ENCODE data around the gene CXCR1. TPM values are rescaled to one million over a fixed set of nuclear protein-coding genes. Genes with fewer than 3 reads are reported as not detected.

Gene CXCR1
- total RNA-seq, 1 experiment from 2014 or later: not detected

- Mint-ChIP-seq H3K36me3 (ENCODE audit: insufficient read depth, unreplicated experiment) (no peaks in the 10 kb centered on the region), H3K9me3 (ENCODE audit: unreplicated experiment) (no peaks in the 10 kb centered on the region), H3K27me3 (ENCODE audit: insufficient read depth, unreplicated experiment) (peaks cover 21% of the 10 kb centered on the region), H3K4me3 (ENCODE audit: unreplicated experiment) (no peak overlapping the region), H3K4me1 (ENCODE audit: low read depth, unreplicated experiment) (no peaks in the 10 kb centered on the region), H3K27ac (ENCODE audit: unreplicated experiment) (no peak overlapping the region)
- BruUV-seq (replicated peaks): no TSS peak
- Histone ChIP-seq H3K9me3 (no peaks in the 10 kb centered on the region), H3K27me3 (replicated peaks; ENCODE audit: control insufficient read depth, insufficient read depth, low read length) (no peaks in the 10 kb centered on the region), H3K4me3 (ENCODE audit: low read depth, low read length) (no peak overlapping the region), H3K4me1 (no peaks in the 10 kb centered on the region), H3K36me3 (ENCODE audit: control insufficient read depth, insufficient read depth, low read length) (no peaks in the 10 kb centered on the region)
- DNase-seq: no peak
- no peak for TF ChIP-seq CTCF (IDR thresholded peaks at IDR 0.05; ENCODE audit: insufficient read depth in 1 of 2, low read depth in 1 of 2, low read length in 1 of 2, severe bottlenecking in 1 of 2, unreplicated experiment in 1 of 2)
- intact Hi-C loops (cut with micrococcal nuclease; ENCODE audit: unreplicated experiment): loop anchor here (2.0 kb wide), 1 partner anchor 14 kb away; no protein-coding TSS in a partner anchor
- POLR2A ChIA-PET: no interaction called here
- CTCF ChIA-PET: no interaction called here
Observed at GRCh38 chr2:218149098-218149497, 17.7 kb downstream of the CXCR1 start.

- H3K4me1 Mint-ChIP-seq (ENCODE audit: low read depth, unreplicated experiment): no peaks in the 10 kb centered on the region
- Histone ChIP-seq H3K36me3 (ENCODE audit: control insufficient read depth, insufficient read depth, low read length) (no peaks in the 10 kb centered on the region), H3K27me3 (replicated peaks; ENCODE audit: control insufficient read depth, insufficient read depth, low read length) (no peaks in the 10 kb centered on the region), H3K4me3 (ENCODE audit: low read depth, low read length) (no peak overlapping the region), H3K9me3 (no peaks in the 10 kb centered on the region), H3K4me1 (no peaks in the 10 kb centered on the region)
- H3K27me3 Mint-ChIP-seq (ENCODE audit: insufficient read depth, unreplicated experiment): peaks cover 8% of the 10 kb centered on the region
- TF ChIP-seq CTCF (IDR thresholded peaks at IDR 0.05; ENCODE audit: insufficient read depth in 1 of 2, low read depth in 1 of 2, low read length in 1 of 2, severe bottlenecking in 1 of 2, unreplicated experiment in 1 of 2): no peak
- BruUV-seq (replicated peaks): no TSS peak
- intact Hi-C loops (cut with micrococcal nuclease; ENCODE audit: unreplicated experiment): no loop called here
- H3K4me3 Mint-ChIP-seq (ENCODE audit: unreplicated experiment): no peak overlapping the region
- no peaks in the 10 kb centered on the region for H3K36me3 Mint-ChIP-seq (ENCODE audit: insufficient read depth, unreplicated experiment)
- CTCF ChIA-PET: no interaction called here
- POLR2A ChIA-PET: no interaction called here
- H3K27ac Mint-ChIP-seq (ENCODE audit: unreplicated experiment): no peak overlapping the region
- H3K9me3 Mint-ChIP-seq (ENCODE audit: unreplicated experiment): no peaks in the 10 kb centered on the region
- DNase-seq: no peak
Observed at GRCh38 chr2:218146056-218146455, 20.7 kb downstream of the CXCR1 start.

- no peaks in the 10 kb centered on the region for H3K4me1 Mint-ChIP-seq (ENCODE audit: low read depth, unreplicated experiment)
- CTCF ChIA-PET: no interaction called here
- peaks cover 7% of the 10 kb centered on the region for H3K27me3 Mint-ChIP-seq (ENCODE audit: insufficient read depth, unreplicated experiment)
Observed at GRCh38 chr2:218145124-218145523, 21.6 kb downstream of the CXCR1 start.

More at GRCh38 chr2:218145124-218145523, 21.6 kb downstream of the CXCR1 start:
- Histone ChIP-seq H3K4me3 (ENCODE audit: low read depth, low read length) (no peak overlapping the region), H3K36me3 (ENCODE audit: control insufficient read depth, insufficient read depth, low read length) (no peaks in the 10 kb centered on the region), H3K27me3 (replicated peaks; ENCODE audit: control insufficient read depth, insufficient read depth, low read length) (no peaks in the 10 kb centered on the region), H3K9me3 (no peaks in the 10 kb centered on the region), H3K4me1 (no peaks in the 10 kb centered on the region)
- no peak for TF ChIP-seq CTCF (IDR thresholded peaks at IDR 0.05; ENCODE audit: insufficient read depth in 1 of 2, low read depth in 1 of 2, low read length in 1 of 2, severe bottlenecking in 1 of 2, unreplicated experiment in 1 of 2)
- no peak overlapping the region for H3K4me3 Mint-ChIP-seq (ENCODE audit: unreplicated experiment)
- intact Hi-C loops (cut with micrococcal nuclease; ENCODE audit: unreplicated experiment): no loop called here
- H3K9me3 Mint-ChIP-seq (ENCODE audit: unreplicated experiment): no peaks in the 10 kb centered on the region
- DNase-seq: no peak
- BruUV-seq (replicated peaks): no TSS peak
- POLR2A ChIA-PET: no interaction called here
- no peak overlapping the region for H3K27ac Mint-ChIP-seq (ENCODE audit: unreplicated experiment)
- no peaks in the 10 kb centered on the region for H3K36me3 Mint-ChIP-seq (ENCODE audit: insufficient read depth, unreplicated experiment)
